GM13977 (cell line): ENCODE data around the gene MARVELD3.
"Not testable (repeated sequence)": the region's sequence is repeated elsewhere in the genome, so short reads cannot be mapped to it uniquely, and the experiment has no call there.

Experiments used
- DNase-seq: peaks from one replicate; pipeline ENCODE4 v3.0.0; 2012; ENCODE audit warnings: low spot score
- CTCF ChIP-seq: IDR thresholded peaks from 2 replicates; pipeline ENCODE4 v1.5.1; 2012; ENCODE audit warnings: mild to moderate bottlenecking, control low read depth; ENCODE audit not compliant: insufficient read depth; ENCODE audit errors: extremely low read depth, missing control alignments
- in situ Hi-C: fragments of 300-500 bp; cut with MboI; formaldehyde crosslinking; loops from one replicate; pipeline ENCODE4 v1.12.0; 2022; ENCODE audit warnings: low sequenced_read_pairs, low pct_unique_long_range_greater_than_20kb, mixed read lengths, inconsistent platforms; ENCODE audit not compliant: unreplicated experiment

MARVELD3 gene

GRCh38 chr16:71590584-71590983 is 35.4 kb upstream of the MARVELD3 start:
- in situ Hi-C loops: no loop called here
- no peak for DNase-seq
- TF ChIP-seq CTCF: no peak

GRCh38 chr16:71591917-71592316 is 34.1 kb upstream of the MARVELD3 start:
- TF ChIP-seq CTCF: no peak
- in situ Hi-C loops: no loop called here
- DNase-seq: no peak

DNA sequence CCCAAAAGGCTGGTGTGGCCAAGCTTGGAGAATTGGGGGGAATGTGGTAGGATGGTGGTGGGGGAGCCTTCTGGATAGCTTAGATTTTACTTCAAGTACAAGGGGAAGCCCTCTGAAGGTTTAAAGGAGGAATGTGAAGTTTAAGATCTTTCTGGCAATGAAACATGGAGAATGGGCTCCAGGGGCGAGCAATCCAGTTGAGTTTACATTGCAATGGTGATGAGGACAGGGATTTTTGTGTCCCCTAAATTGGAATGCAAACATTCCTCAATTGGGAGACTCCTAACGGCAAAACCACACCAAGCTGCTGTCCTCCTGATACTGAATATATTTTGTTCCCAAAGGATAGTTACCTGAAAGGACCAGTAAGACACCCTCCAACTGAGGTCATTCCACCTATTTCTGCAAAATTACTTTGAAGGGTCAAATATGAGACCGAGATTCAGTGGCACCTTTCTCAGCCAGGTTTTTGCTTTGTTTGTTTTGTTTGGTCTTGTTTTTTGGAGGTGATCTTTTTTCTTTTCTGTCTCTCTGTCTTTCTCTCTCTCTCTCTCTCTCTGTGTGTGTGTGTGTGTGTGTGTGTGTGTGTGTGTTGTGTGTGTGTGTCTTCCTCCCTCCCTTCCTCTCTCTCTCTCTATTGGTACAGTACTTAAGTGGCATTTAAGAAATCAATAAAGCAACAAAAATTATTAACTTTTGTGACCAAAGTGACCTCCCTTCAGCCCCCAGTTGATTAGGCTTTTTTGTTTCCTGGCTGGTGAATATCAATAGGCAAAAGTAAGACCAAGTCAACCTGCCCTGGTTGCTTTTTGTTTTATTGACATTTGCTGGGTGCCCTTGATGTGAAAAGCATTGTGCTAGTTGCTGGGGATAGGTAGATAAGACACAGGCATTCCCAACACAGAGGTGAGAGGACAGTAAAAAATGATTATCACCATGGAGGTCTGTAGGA is 32.7 kb upstream of the MARVELD3 start:
- no peak for DNase-seq
- TF ChIP-seq CTCF: no peak
- in situ Hi-C loops: no loop called here

GRCh38 chr16:71594000-71594646 is 31.9 kb upstream of the MARVELD3 start:
- no peak for DNase-seq
- in situ Hi-C loops: no loop called here

GRCh38 chr16:71595340-71595826 is 30.6 kb upstream of the MARVELD3 start:
- in situ Hi-C loops, DNase-seq: not testable (repeated sequence)

More at GRCh38 chr16:71594000-71594646, 31.9 kb upstream of the MARVELD3 start:
- TF ChIP-seq CTCF: no peak

DNA sequence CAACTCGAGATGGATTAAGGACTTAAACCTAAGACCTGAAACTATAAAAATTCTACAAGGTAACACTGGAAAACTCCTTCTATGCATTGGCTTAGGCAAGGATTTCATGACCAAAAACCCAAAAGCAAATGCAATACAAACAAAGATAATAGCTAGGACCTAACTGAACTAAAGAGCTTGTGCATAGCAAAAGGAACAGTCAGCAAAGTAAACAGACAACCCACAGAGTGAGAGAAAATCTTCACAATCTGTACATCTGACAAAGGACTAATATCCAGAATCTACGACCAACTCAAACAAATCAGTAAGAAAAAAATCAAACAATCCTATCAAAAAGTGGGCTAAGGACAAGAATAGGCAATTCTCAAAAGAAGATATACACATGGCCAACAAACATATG is 27.6 kb upstream of the MARVELD3 start:
- in situ Hi-C loops, DNase-seq: not testable (repeated sequence)

DNA sequence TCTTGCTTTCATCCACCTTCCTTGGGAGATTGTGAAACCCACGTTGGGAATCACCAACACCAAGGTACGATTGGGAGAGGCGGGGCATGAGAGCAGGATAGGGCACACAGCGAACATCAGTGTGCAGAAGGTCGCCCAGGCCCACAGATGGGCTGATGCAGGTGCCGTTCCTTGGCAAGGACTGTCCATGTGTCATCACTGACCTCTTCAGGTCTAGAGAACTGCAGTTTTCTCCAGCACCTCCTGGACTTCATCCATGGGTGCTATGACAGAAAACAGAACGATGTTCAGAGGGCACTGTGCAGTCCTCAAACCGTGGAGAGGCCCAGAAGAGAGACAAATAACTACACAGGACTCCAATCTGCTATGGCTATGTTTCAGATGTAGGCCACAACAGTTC is 25.2 kb upstream of the MARVELD3 start:
- in situ Hi-C loops: loop anchor here (25.0 kb wide), 1 partner anchor 189 kb away; no protein-coding TSS in a partner anchor
- no peak for DNase-seq
- no peak for TF ChIP-seq CTCF
